Gastroesophageal sphincter (tissue), 4 donors: Measurements from ENCODE around the gene DMPK. TPM values are rescaled to one million over a fixed set of nuclear protein-coding genes. Genes with fewer than 3 reads are reported as not detected.

Experiments
- ATAC-seq: fragments of 150-250 bp; one replicate; pipeline ENCODE4 v1.9.1; 2016; ENCODE audit warnings: mild to moderate bottlenecking, moderate library complexity
- H3K27ac ChIP-seq, 4 donors: fragments of 200-600 bp; sonication (generic) in 3 of 4; 1 replicate in 3 of 4; 2 replicates in 1 of 4; pipeline ENCODE4 v1.5.1; 2016 to 2019
- H3K27me3 ChIP-seq: fragments of 200-600 bp; sonication (generic); one replicate; pipeline ENCODE4 v1.5.1; 2019
- H3K36me3 ChIP-seq, 2 donors: fragments of 200-600 bp; sonication (generic); one replicate each; pipeline ENCODE4 v1.5.1; 2019; ENCODE audit warnings: control low read depth in 1 of 2
- H3K4me1 ChIP-seq, 3 donors: fragments of 200-600 bp; sonication (generic); 1 replicate in 2 of 3; 2 replicates in 1 of 3; pipeline ENCODE4 v1.5.1; 2016 to 2019; ENCODE audit warnings: control low read depth in 2 of 3
- H3K4me3 ChIP-seq, 2 donors: fragments of 200-600 bp; sonication (generic); one replicate each; pipeline ENCODE4 v1.5.1; 2019; ENCODE audit warnings: mild to moderate bottlenecking in 1 of 2, moderate library complexity in 1 of 2
- H3K9me3 ChIP-seq, 3 donors: fragments of 200-600 bp; sonication (generic); one replicate each; pipeline ENCODE4 v1.5.1; 2017 to 2019; ENCODE audit warnings: control low read depth in 2 of 3
- EP300 ChIP-seq: sonication (generic); formaldehyde crosslinking; IDR thresholded peaks from one replicate; pipeline ENCODE4 v1.6.1; 2017; ENCODE audit warnings: antibody characterized with exemption, mild to moderate bottlenecking
- POLR2A ChIP-seq, 2 donors: fragments of 450-650 bp; IDR thresholded peaks; one replicate each; pipeline ENCODE4 v1.6.1; 2017; ENCODE audit warnings: antibody characterized with exemption in 2 of 2, mild to moderate bottlenecking in 2 of 2, moderate library complexity in 1 of 2
- POLR2AphosphoS5 ChIP-seq: sonication (generic); formaldehyde crosslinking; IDR thresholded peaks from one replicate; pipeline ENCODE4 v1.6.1; 2017; ENCODE audit warnings: antibody characterized with exemption
- WGBS, 2 donors: methylation state at CpG; one replicate each; pipeline ENCODE4 v1.1.5; 2018; ENCODE audit warnings: low coverage in 1 of 2; 5-methylcytosine and 5-hydroxymethylcytosine counted together
- total RNA-seq, 4 donors: library from RNA; depleted of rRNA; stranded (reverse); fragments of >200 nt; gene quantifications; one replicate each; pipeline ENCODE4 v1.1.0, GENCODE V29; 2016
- TF ChIP-seq, protein P1 (sequence below), 4 experiments: fragments of 200-600 bp in 2 of 4; fragments of 450-650 bp in 2 of 4; sonication (generic) in 1 of 4; IDR thresholded peaks; one replicate each; pipeline ENCODE4 v1.5.1; 2017 to 2019; ENCODE audit warnings: antibody characterized with exemption in 4 of 4, mild to moderate bottlenecking in 2 of 4, moderate library complexity in 2 of 4

Gene DMPK
- total RNA-seq, 4 donors from 2014 or later: 223 to 464 (median 330) TPM

- 0 to 89% methylated on average over 1 to 11 of the region's 22 CpGs for WGBS, 2 donors
- no peaks in the 10 kb centered on the region for H3K9me3 ChIP-seq
- peaks cover 0 to 13% (median 4%) of the 10 kb centered on the region in 3 donors for H3K4me1 ChIP-seq
- TF ChIP-seq, protein P1, sequence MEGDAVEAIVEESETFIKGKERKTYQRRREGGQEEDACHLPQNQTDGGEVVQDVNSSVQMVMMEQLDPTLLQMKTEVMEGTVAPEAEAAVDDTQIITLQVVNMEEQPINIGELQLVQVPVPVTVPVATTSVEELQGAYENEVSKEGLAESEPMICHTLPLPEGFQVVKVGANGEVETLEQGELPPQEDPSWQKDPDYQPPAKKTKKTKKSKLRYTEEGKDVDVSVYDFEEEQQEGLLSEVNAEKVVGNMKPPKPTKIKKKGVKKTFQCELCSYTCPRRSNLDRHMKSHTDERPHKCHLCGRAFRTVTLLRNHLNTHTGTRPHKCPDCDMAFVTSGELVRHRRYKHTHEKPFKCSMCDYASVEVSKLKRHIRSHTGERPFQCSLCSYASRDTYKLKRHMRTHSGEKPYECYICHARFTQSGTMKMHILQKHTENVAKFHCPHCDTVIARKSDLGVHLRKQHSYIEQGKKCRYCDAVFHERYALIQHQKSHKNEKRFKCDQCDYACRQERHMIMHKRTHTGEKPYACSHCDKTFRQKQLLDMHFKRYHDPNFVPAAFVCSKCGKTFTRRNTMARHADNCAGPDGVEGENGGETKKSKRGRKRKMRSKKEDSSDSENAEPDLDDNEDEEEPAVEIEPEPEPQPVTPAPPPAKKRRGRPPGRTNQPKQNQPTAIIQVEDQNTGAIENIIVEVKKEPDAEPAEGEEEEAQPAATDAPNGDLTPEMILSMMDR (IDR thresholded peaks at IDR 0.05): no peak
- TF ChIP-seq EP300 (no peak), POLR2A (IDR thresholded peaks at IDR 0.05) (no peak), POLR2AphosphoS5 (no peak)
- H3K27ac ChIP-seq: no peak overlapping the region
- no peak overlapping the region for H3K4me3 ChIP-seq
- no peaks in the 10 kb centered on the region for H3K27me3 ChIP-seq
- no peak for ATAC-seq
- H3K36me3 ChIP-seq: peaks cover 0 to 97% of the 10 kb centered on the region in 2 donors
These were observed 43.9 kb upstream of the DMPK start for GRCh38 chr19:45825917-45826893.

DNA sequence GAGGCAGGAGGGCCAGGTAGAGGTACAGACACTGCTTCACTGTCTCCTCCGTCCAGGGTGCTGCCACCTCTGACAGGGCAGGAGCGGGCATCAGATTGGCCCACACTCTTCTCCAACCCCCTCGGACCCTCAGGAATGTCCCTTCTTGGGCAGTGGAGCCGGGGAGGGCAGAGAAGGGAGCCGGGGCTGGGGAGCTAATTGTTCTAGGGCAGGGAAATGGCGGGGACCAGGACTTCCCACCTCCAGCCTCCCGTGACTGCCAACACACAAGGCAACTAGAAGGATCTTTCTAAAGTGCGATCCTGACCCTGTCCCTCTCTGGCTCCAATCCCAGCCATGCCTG, 42.9 kb upstream of the DMPK start:
- 80% methylated on average over 1 of the region's 8 CpGs; no CpG with 5 or more reads in 1 of the 2 donors for WGBS, 2 donors
- H3K27ac ChIP-seq: no peak overlapping the region
- TF ChIP-seq POLR2A (IDR thresholded peaks at IDR 0.05) (no peak), POLR2AphosphoS5 (no peak), EP300 (no peak)
- TF ChIP-seq, protein P1 (IDR thresholded peaks at IDR 0.05): no peak
- H3K36me3 ChIP-seq: peaks cover 0 to 97% of the 10 kb centered on the region in 2 donors
- no peak overlapping the region for H3K4me3 ChIP-seq
- H3K4me1 ChIP-seq: peaks cover 0 to 13% (median 4%) of the 10 kb centered on the region in 3 donors
- H3K9me3 ChIP-seq: no peaks in the 10 kb centered on the region
- no peaks in the 10 kb centered on the region for H3K27me3 ChIP-seq
- no peak for ATAC-seq

GRCh38 chr19:45824531-45825262, 42.4 kb upstream of the DMPK start:
- Histone ChIP-seq H3K4me3 (no peak overlapping the region), H3K27ac (no peak overlapping the region), H3K4me1 (peaks cover 0 to 13% (median 4%) of the 10 kb centered on the region in 3 donors), H3K9me3 (no peaks in the 10 kb centered on the region), H3K27me3 (no peaks in the 10 kb centered on the region), H3K36me3 (peaks cover 0 to 97% of the 10 kb centered on the region in 2 donors)
- ATAC-seq: no peak
- TF ChIP-seq POLR2AphosphoS5: no peak
- no peak for TF ChIP-seq EP300
- TF ChIP-seq, protein P1 (IDR thresholded peaks at IDR 0.05): no peak
- no peak for TF ChIP-seq POLR2A (IDR thresholded peaks at IDR 0.05)
- 31 to 61% methylated on average over 2 of the region's 26 CpGs for WGBS, 2 donors

GRCh38 chr19:45824041-45824471, 41.8 kb upstream of the DMPK start:
- Histone ChIP-seq H3K36me3 (peaks cover 0 to 97% of the 10 kb centered on the region in 2 donors), H3K4me3 (no peak overlapping the region), H3K27ac (no peak overlapping the region), H3K9me3 (no peaks in the 10 kb centered on the region), H3K27me3 (no peaks in the 10 kb centered on the region), H3K4me1 (peaks cover 0 to 13% (median 4%) of the 10 kb centered on the region in 3 donors)
- WGBS, 2 donors: 22% methylated on average over 3 of the region's 12 CpGs; no CpG with 5 or more reads in 1 of the 2 donors
- ATAC-seq: peak; percentile 47
- TF ChIP-seq POLR2A (IDR thresholded peaks at IDR 0.05) (no peak), EP300 (no peak), POLR2AphosphoS5 (no peak)
- TF ChIP-seq, protein P1 (IDR thresholded peaks at IDR 0.05): no peak
